GM23338 (cell line): ENCODE data around the gene GALNT1.

Experiments
- CTCF ChIP-seq, 2 experiments: fragments of 200-600 bp in 1 of 2; sonication (generic) in 1 of 2; conservative IDR thresholded peaks; 2 replicates each; pipeline versions ENCODE4 v1.5.1 to v1.6.1; 2016 to 2017; ENCODE audit warnings: antibody characterized with exemption in 2 of 2, low read depth in 2 of 2, mild to moderate bottlenecking in 2 of 2, moderate library complexity in 1 of 2
- ETS1 ChIP-seq: IDR thresholded peaks from 2 replicates; pipeline ENCODE4 v1.6.1; 2016; ENCODE audit warnings: antibody characterized with exemption
- EZH2 ChIP-seq: fragments of 200-600 bp; sonication (generic); IDR thresholded peaks from one replicate; pipeline ENCODE4 v1.8.0; 2017; ENCODE audit warnings: antibody characterized with exemption, mild to moderate bottlenecking, low read depth; ENCODE audit not compliant: unreplicated experiment
- EZH2phosphoT487 ChIP-seq: fragments of 200-600 bp; sonication (generic); IDR thresholded peaks from one replicate; pipeline ENCODE4 v1.8.1; 2018; ENCODE audit warnings: antibody characterized with exemption; ENCODE audit not compliant: unreplicated experiment
- POLR2AphosphoS5 ChIP-seq: IDR thresholded peaks from 2 replicates; pipeline ENCODE4 v1.6.1; 2016; ENCODE audit warnings: antibody characterized with exemption, low read depth

- no peak for TF ChIP-seq CTCF (conservative IDR thresholded peaks at IDR 0.05; ENCODE audit: low read depth in 2 of 2)
- TF ChIP-seq EZH2: no peak
- TF ChIP-seq ETS1: no peak
- no peak for TF ChIP-seq EZH2phosphoT487
- no peak for TF ChIP-seq POLR2AphosphoS5
Observed at GRCh38 chr18:35589546-35589945, 8.0 kb downstream of the GALNT1 start.
